ENCODE data around the gene NUDT14.

GRCh38 chr14:105185973-105186372 lies 4.9 kb upstream of the NUDT14 start:
- TF ChIP-seq CTCF (IDR thresholded peaks at IDR 0.05) (no peak), POLR2A (IDR thresholded peaks at IDR 0.05) (no peak), POLR2AphosphoS5 (IDR thresholded peaks at IDR 0.05) (no peak), EP300 (IDR thresholded peaks at IDR 0.05; ENCODE audit: low read depth) (no peak)

Data from transverse colon (tissue), 4 donors.